ENCODE results near the gene LCNL1. TPM values are rescaled to one million over a fixed set of nuclear protein-coding genes. Genes with fewer than 3 reads are reported as not detected.

LCNL1 gene
- total RNA-seq, 1 donor = 3.5 TPM

DNA sequence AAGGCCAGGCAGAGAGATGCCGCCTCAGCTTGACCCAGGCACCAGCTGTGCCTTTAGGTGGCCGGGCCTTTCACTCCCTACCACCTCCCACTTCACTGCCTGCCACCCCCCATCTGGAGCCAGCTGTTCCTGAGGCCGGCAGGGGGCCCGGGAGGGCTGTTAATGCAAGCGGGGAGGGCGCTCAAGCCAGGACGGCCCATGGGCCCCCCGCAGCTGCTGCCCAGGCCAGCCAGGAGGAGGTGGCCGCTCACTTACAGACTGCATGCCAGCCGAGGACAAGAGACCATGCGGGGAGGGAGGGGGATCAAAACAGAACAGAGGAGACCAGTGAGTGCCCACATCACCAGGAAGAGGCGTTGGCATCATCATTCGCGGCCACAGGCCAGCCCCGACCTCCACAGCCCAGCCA, 40.8 kb downstream of the LCNL1 start:
- TF ChIP-seq, protein P1, sequence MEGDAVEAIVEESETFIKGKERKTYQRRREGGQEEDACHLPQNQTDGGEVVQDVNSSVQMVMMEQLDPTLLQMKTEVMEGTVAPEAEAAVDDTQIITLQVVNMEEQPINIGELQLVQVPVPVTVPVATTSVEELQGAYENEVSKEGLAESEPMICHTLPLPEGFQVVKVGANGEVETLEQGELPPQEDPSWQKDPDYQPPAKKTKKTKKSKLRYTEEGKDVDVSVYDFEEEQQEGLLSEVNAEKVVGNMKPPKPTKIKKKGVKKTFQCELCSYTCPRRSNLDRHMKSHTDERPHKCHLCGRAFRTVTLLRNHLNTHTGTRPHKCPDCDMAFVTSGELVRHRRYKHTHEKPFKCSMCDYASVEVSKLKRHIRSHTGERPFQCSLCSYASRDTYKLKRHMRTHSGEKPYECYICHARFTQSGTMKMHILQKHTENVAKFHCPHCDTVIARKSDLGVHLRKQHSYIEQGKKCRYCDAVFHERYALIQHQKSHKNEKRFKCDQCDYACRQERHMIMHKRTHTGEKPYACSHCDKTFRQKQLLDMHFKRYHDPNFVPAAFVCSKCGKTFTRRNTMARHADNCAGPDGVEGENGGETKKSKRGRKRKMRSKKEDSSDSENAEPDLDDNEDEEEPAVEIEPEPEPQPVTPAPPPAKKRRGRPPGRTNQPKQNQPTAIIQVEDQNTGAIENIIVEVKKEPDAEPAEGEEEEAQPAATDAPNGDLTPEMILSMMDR (IDR thresholded peaks at IDR 0.05; ENCODE audit: insufficient read depth, low read depth, low read length) = no peak
- H3K4me3 ChIP-seq (ENCODE audit: low read depth, low read length) = no peak overlapping the region
- no peak for DNase-seq (ENCODE audit: low read depth)

DNA sequence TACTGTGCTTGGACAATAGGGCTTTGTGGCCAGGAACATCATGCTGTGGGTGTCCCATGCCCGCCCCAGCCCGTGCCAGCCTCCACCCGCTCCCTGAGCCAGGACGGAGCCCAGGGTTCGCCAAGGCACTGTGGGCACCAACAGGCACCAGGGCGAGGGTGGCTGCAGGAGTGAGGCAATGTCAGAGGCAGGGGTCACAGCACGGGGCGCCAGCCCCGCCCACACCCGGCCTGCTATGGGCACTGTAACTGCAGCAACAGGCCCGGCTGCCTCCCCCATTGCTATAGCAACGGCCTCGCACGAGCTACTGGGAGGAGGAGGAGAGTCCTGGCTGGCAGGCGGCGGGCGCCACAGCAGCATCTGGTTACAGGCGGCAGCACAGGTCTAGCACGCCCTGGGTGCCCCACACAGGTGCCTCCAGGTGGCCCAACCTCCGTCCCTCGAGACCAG, 42.7 kb downstream of the LCNL1 start:
- TF ChIP-seq, protein P1 (IDR thresholded peaks at IDR 0.05; ENCODE audit: insufficient read depth, low read depth, low read length) = no peak
- DNase-seq (ENCODE audit: low read depth) = no peak
- no peak overlapping the region for H3K4me3 ChIP-seq (ENCODE audit: low read depth, low read length)

DNA sequence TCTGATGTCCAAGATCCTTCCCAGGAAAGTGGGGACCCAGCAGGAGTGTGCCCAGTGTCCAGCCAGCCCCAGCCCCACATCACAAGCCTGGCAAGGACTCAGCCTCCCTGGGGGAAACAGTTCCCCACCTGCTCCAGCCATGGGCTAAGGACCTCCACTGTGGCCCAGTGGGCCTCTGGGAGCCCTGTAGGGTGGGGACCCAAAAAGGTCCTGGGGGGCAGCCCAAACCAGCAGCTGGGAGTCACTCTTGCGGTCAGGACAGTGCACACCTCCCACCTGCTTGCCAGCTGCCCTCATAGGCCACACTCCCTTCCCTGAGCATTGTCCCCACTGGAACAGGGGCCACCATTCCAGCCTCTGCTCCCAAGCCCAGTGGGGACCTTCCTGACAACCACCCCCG, 43.6 kb downstream of the LCNL1 start:
- no peak for DNase-seq (ENCODE audit: low read depth)
- TF ChIP-seq, protein P1 (IDR thresholded peaks at IDR 0.05; ENCODE audit: insufficient read depth, low read depth, low read length) = no peak
- no peak overlapping the region for H3K4me3 ChIP-seq (ENCODE audit: low read depth, low read length)

DNA sequence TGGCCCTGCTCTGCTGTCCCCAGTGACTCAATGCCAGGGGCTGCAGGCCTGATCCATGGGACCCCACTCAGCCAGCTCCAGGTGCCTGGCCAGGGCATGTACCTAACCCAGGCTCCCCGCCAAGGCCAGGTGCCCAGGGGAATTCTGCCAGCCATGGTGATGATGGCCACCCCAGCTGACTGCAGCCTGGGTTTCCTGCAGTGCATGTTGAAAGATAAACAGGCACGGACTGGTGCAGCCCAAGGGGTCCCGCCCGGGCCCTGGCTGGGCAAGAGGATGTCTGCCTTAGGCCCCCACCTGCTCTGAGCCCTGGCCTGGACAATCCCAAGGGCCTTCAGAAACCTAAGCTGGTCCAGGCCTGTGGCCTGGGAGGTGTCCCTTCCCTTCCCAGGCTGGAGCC, 44.0 kb downstream of the LCNL1 start:
- DNase-seq (ENCODE audit: low read depth) = no peak
- TF ChIP-seq, protein P1 (IDR thresholded peaks at IDR 0.05; ENCODE audit: insufficient read depth, low read depth, low read length) = no peak
- peak overlapping the region; percentile 7 for H3K4me3 ChIP-seq (ENCODE audit: low read depth, low read length)

DNA sequence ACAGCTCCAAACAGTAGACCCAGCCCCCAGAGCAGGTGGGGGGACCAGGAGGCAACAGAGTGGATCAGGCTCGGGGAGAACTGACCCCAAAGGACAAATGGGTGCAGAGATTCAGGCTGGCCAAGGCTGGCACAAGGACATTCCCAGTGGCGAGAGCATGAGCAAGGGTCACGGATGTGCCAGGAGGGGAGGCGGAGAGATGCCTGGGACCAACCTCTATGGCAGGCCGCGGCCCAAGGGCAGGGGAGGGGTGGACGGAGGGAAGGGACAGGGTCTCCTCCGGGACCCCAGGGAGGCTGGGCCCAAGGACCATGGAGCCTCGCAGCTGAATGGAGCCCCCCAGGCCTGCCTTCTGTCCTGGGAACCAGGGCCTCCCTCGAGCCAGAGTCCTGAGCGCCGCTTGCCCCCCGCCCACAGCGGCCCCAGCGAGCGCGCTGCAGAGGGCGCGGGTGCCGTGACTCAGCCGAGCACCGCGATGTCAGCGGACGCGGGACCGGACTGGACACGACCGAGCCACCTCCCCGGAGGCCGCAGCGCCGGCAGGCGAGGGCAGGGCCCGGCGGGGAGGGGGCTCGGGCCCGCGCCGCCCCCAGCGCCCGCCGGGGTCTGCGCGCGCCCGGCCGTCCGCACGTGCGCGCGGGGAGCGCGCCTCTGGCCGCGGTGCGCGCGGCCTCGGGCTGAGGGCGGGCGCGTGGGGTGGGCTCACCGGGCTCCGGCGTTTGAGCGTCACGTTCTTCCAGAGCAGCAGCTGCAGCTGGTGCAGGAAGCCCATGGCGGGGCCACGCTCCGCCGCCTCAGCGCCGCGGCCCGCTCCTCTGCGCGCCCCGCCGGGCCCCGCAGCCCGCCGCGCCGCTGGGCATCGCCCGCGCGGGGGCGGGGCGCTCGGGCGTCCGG, 44.8 kb downstream of the LCNL1 start, which contains the start of gene ABCA2:
Gene ABCA2, minus strand, starts transcription at position 869 of the 894 bp plus-strand sequence. Its CDS starts 97 bp downstream, at position 772.
- TF ChIP-seq, protein P1 (IDR thresholded peaks at IDR 0.05; ENCODE audit: insufficient read depth, low read depth, low read length) = no peak
- no peak for DNase-seq (ENCODE audit: low read depth)
- H3K4me3 ChIP-seq (ENCODE audit: low read depth, low read length) = peak within 1 kb of the TSS; percentile 65

DNA sequence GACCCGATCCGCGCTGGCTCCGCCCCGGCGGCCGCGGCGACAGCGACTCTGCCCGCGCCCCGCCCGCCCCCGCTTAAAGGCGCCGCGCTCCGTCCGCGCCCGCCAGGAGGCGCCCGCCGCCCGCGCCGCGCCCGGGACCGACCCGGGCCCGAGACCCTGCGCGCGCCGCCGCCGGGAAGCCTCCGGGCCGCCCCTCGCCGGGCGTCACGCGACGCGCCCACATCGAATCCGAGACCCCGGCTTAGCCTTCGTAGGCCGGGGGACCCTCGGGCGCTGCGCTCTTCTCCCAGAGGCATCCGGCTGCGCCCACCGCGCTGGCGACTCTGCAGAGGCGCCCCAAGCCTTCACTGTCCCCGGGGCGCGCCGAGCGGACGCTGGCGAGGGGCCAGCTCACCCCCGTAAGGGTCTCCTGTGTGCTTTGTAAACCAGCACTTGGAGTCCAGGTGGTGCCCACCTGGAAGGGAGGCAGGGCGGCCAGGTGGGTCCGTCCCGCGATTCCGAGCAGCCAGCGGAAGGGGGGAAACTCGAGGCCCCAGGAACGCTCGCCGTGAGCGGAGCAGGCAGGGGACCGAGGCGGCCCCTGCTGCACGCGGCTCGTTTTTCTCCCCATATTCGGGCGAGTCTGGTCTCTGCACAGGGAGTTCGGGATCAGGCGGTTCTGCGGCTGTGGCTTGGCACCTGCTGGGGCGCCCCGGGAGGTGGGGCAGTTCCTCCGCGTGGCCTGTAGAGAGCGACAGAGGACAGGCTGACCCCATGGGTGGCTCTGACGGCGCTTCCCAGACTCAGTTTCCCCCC, 45.7 kb downstream of the LCNL1 start:
- peak overlapping the region; percentile 65 for H3K4me3 ChIP-seq (ENCODE audit: low read depth, low read length)
- TF ChIP-seq, protein P1 (IDR thresholded peaks at IDR 0.05; ENCODE audit: insufficient read depth, low read depth, low read length) = peak; percentile 36
- DNase-seq (ENCODE audit: low read depth) = peak; percentile 40

Data from fibroblast of villous mesenchyme (primary cell).